Forelimb muscle (tissue), 1 donor: ENCODE measurements around the gene GJA3. TPM values are rescaled to one million over a fixed set of nuclear protein-coding genes. Genes with fewer than 3 reads are reported as not detected.

Experiments used
- DNase-seq: peaks from one replicate; pipeline ENCODE4 v3.0.0-alpha.2; 2013; ENCODE audit warnings: low read depth
- polyA plus RNA-seq: library from polyadenylated mRNA; unstranded; fragments of 120-200 nt; gene quantifications from one replicate; pipeline ENCODE4 v1.2.1, GENCODE V29; 2013; ENCODE audit not compliant: insufficient read length

Gene GJA3
- polyA plus RNA-seq, 1 donor, result 5.8 TPM

- DNase-seq, result no peak
These were observed 9.8 kb downstream of the GJA3 start for GRCh38 chr13:20151016-20151415.

- no peak for DNase-seq
These were observed 10.3 kb downstream of the GJA3 start for GRCh38 chr13:20150561-20150960.

- DNase-seq, result no peak
These were observed 11.1 kb downstream of the GJA3 start for GRCh38 chr13:20149762-20150161.

GRCh38 chr13:20148501-20149183, 12.2 kb downstream of the GJA3 start:
- no peak for DNase-seq

GRCh38 chr13:20146381-20146780, 14.5 kb downstream of the GJA3 start:
- no peak for DNase-seq

GRCh38 chr13:20145521-20145920, 15.3 kb downstream of the GJA3 start:
- DNase-seq, result no peak

- no peak for DNase-seq
These were observed 16.6 kb downstream of the GJA3 start for GRCh38 chr13:20144141-20144850.

GRCh38 chr13:20142927-20143480, 17.8 kb downstream of the GJA3 start:
- DNase-seq, result no peak

- DNase-seq, result no peak
These were observed 18.6 kb downstream of the GJA3 start for GRCh38 chr13:20142023-20142926.

- DNase-seq, result no peak
These were observed 19.4 kb downstream of the GJA3 start for GRCh38 chr13:20141238-20142022.

GRCh38 chr13:20140487-20140886, 20.4 kb downstream of the GJA3 start:
- no peak for DNase-seq

- DNase-seq, result no peak
These were observed 23.0 kb downstream of the GJA3 start for GRCh38 chr13:20137875-20138274.

- DNase-seq, result no peak
These were observed 23.8 kb downstream of the GJA3 start for GRCh38 chr13:20136781-20137703.

GRCh38 chr13:20134732-20135131, 26.1 kb downstream of the GJA3 start:
- no peak for DNase-seq

GRCh38 chr13:20132052-20132634, 28.7 kb downstream of the GJA3 start:
- DNase-seq, result no peak

- DNase-seq, result no peak
These were observed 29.6 kb downstream of the GJA3 start for GRCh38 chr13:20131057-20131832.

GRCh38 chr13:20130652-20131051, 30.2 kb downstream of the GJA3 start:
- DNase-seq, result no peak

- DNase-seq, result no peak
These were observed 30.8 kb downstream of the GJA3 start for GRCh38 chr13:20130012-20130411.

- no peak for DNase-seq
These were observed 31.8 kb downstream of the GJA3 start for GRCh38 chr13:20129076-20129475.
